ENCODE results near the gene RGS12. TPM values are rescaled to one million over a fixed set of nuclear protein-coding genes. Genes with fewer than 3 reads are reported as not detected.

RGS12 gene
- total and polyA plus RNA-seq, 2 of the 8 experiments (the other 6 are each of a cell fraction or from before 2014, with no cell fraction given): 6.0 to 16.4 TPM

- WGBS, 2 experiments (ENCODE audit: extremely low coverage in 1 of 2, insufficient coverage in 1 of 2, insufficient read length in 1 of 2, insufficient replicate concordance in 2 of 2, low coverage in 1 of 2, low lambda C conversion rate in 2 of 2, missing lambda C conversion rate in 1 of 2): 95% methylated on average over 6 of the region's 6 CpGs; no CpG with 5 or more reads in 1 of the 2 experiments
- no peak overlapping the region for H4K91ac ChIP-seq (replicated peaks; ENCODE audit: insufficient read length, low read length)
- H3K9ac ChIP-seq (replicated peaks in 1 of 4; ENCODE audit: extremely low read depth in 1 of 4, low read depth in 3 of 4, low read length in 3 of 4): no peak overlapping the region
- H3K4me2 ChIP-seq (ENCODE audit: insufficient read depth in 1 of 2, low read depth in 2 of 2, low read length in 2 of 2): no peak overlapping the region
- no peaks in the 10 kb centered on the region for H3K27me3 ChIP-seq (replicated peaks in 1 of 4; ENCODE audit: control insufficient read depth in 3 of 4, extremely low read depth in 1 of 4, insufficient read depth in 3 of 4, low read length in 3 of 4)
- H2BK120ac ChIP-seq (replicated peaks; ENCODE audit: low read depth, low read length): no peak overlapping the region
- POLR2A ChIA-PET (ENCODE audit: partially characterized antibody): no interaction called here
- H3K23ac ChIP-seq (ENCODE audit: insufficient read length): no peak overlapping the region
- H3K9me3 ChIP-seq (ENCODE audit: insufficient read depth in 2 of 2, low read depth in 1 of 2, low read length in 1 of 2): no peaks in the 10 kb centered on the region
- FAIRE-seq (no peak), DNase-seq (ENCODE audit: low read depth in 1 of 2, low spot score in 2 of 2) (no peak)
- H3K4me1 ChIP-seq (replicated peaks in 1 of 4; ENCODE audit: control insufficient read depth in 3 of 4, insufficient read depth in 4 of 4, low read length in 3 of 4): peaks cover 0 to 4% (median under 1%) of the 10 kb centered on the region in 4 experiments; a peak in 2 of 7 replicates
- no peak overlapping the region for H4K5ac ChIP-seq (ENCODE audit: insufficient read length, low read depth, low read length)
- no peaks in the 10 kb centered on the region for H3K23me2 ChIP-seq (ENCODE audit: low read depth, low read length)
- no peaks in the 10 kb centered on the region; the same call in 1 of the 2 replicates for H3K79me1 ChIP-seq (ENCODE audit: low read depth, low read length)
- H2BK20ac ChIP-seq (ENCODE audit: low read length): no peak overlapping the region
- H4K8ac ChIP-seq (ENCODE audit: extremely low read depth, insufficient read depth, low read length): no peak overlapping the region
- H3K18ac ChIP-seq (ENCODE audit: extremely low read depth, low read length): no peak overlapping the region
- no peak overlapping the region for H2AFZ ChIP-seq (ENCODE audit: low read length)
- peaks cover 3 to 9% of the 10 kb centered on the region in 2 experiments for H4K20me1 ChIP-seq (replicated peaks in 1 of 2; ENCODE audit: control insufficient read depth in 1 of 2, insufficient read depth in 2 of 2, low read length in 2 of 2)
- no peak overlapping the region for H3K56ac ChIP-seq (replicated peaks; ENCODE audit: insufficient read length, low read depth, low read length)
- no peak overlapping the region for H2AK5ac ChIP-seq (ENCODE audit: low read depth, low read length)
- TF ChIP-seq ASH2L (IDR thresholded peaks at IDR 0.05; ENCODE audit: low read length): no peak
- H3K4me3 ChIP-seq (ENCODE audit: extremely low read depth in 1 of 4, insufficient read depth in 2 of 4, low read depth in 3 of 4, low read length in 4 of 4): no peak overlapping the region
- H3K14ac ChIP-seq (ENCODE audit: insufficient read length): no peak overlapping the region
- no peak overlapping the region for H3K27ac ChIP-seq (ENCODE audit: low read depth, low read length)
- no peak overlapping the region for H2BK12ac ChIP-seq (ENCODE audit: low read depth, low read length)
- H3K4ac ChIP-seq (replicated peaks; ENCODE audit: insufficient read length, low read depth, low read length): no peak overlapping the region
- CTCF ChIA-PET (ENCODE audit: partially characterized antibody): interaction anchor here (0.6 to 12.2 kb wide), 5 partner anchors 9 to 884 kb away, joined by 3 to 124 read pairs (median 3); no protein-coding TSS in a partner anchor
- no peaks in the 10 kb centered on the region for H3K36me3 ChIP-seq (ENCODE audit: control insufficient read depth in 2 of 4, insufficient read depth in 4 of 4, low read length in 3 of 4)
- H2BK15ac ChIP-seq (ENCODE audit: low read length): no peak overlapping the region
- no peaks in the 10 kb centered on the region for H3K79me2 ChIP-seq (ENCODE audit: control insufficient read depth in 1 of 2, insufficient read depth in 2 of 2, low read length in 2 of 2)
- no peak overlapping the region for H2BK5ac ChIP-seq (ENCODE audit: low read depth, low read length)
These were observed 44.5 kb downstream of the RGS12 start for GRCh38 chr4:3337357-3337732.

Data from H1 (cell line).